Measurements from ENCODE around the gene CEP112. TPM values are rescaled to one million over a fixed set of nuclear protein-coding genes. Genes with fewer than 3 reads are reported as not detected.

CEP112 gene
- total and polyA plus RNA-seq, 8 donors = 15.1 to 23.8 (median 19.7) TPM

GRCh38 chr17:65727832-65728231 is 464.1 kb downstream of the CEP112 start:
- intact Hi-C loops (cut with DNase I) = no loop called here
- TF ChIP-seq, protein P1, sequence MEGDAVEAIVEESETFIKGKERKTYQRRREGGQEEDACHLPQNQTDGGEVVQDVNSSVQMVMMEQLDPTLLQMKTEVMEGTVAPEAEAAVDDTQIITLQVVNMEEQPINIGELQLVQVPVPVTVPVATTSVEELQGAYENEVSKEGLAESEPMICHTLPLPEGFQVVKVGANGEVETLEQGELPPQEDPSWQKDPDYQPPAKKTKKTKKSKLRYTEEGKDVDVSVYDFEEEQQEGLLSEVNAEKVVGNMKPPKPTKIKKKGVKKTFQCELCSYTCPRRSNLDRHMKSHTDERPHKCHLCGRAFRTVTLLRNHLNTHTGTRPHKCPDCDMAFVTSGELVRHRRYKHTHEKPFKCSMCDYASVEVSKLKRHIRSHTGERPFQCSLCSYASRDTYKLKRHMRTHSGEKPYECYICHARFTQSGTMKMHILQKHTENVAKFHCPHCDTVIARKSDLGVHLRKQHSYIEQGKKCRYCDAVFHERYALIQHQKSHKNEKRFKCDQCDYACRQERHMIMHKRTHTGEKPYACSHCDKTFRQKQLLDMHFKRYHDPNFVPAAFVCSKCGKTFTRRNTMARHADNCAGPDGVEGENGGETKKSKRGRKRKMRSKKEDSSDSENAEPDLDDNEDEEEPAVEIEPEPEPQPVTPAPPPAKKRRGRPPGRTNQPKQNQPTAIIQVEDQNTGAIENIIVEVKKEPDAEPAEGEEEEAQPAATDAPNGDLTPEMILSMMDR (IDR thresholded peaks at IDR 0.05) = no peak
- Histone ChIP-seq H3K27ac (no peak overlapping the region), H3K4me1 (no peaks in the 10 kb centered on the region), H3K9me3 (no peaks in the 10 kb centered on the region), H3K4me3 (no peak overlapping the region), H3K36me3 (no peaks in the 10 kb centered on the region), H3K27me3 (no peaks in the 10 kb centered on the region)
- DNase-seq (no peak), ATAC-seq (no peak)

- Histone ChIP-seq H3K9me3 (no peaks in the 10 kb centered on the region), H3K27me3 (no peaks in the 10 kb centered on the region), H3K36me3 (no peaks in the 10 kb centered on the region), H3K4me1 (no peaks in the 10 kb centered on the region), H3K4me3 (no peak overlapping the region), H3K27ac (no peak overlapping the region)
- peak in 2 of 4 donors; percentile 53 to 60 for DNase-seq
- intact Hi-C loops (cut with DNase I) = no loop called here
- ATAC-seq = no peak
- TF ChIP-seq, protein P1 (IDR thresholded peaks at IDR 0.05) = no peak
Measured at GRCh38 chr17:65727246-65727645, 464.7 kb downstream of the CEP112 start.

- Histone ChIP-seq H3K4me3 (no peak overlapping the region), H3K27me3 (no peaks in the 10 kb centered on the region), H3K9me3 (no peaks in the 10 kb centered on the region), H3K27ac (no peak overlapping the region), H3K4me1 (no peaks in the 10 kb centered on the region), H3K36me3 (no peaks in the 10 kb centered on the region)
- ATAC-seq (peak; percentile 13), DNase-seq (no peak)
- intact Hi-C loops (cut with DNase I) = no loop called here
- TF ChIP-seq, protein P1 (IDR thresholded peaks at IDR 0.05) = no peak
Measured at GRCh38 chr17:65723431-65724151, 468.3 kb downstream of the CEP112 start.

DNA sequence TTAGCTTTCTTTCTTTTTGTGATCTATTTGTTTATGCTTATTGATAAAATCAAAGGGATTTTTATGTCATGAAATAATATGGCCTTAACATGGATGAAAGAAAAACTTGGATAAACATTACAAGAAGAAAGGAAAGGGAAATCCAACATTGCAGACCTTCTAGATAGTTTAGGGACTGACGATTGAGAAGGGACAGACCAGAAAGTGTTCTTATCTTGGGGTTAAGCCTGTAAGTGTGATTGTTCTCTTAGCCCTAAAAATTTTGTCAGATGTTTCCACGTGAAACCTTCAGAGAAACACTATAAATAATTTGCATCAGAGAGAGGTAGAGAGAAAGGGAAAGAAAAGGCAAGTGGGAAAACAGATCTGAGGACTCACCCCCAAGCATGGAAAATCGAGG is 473.3 kb downstream of the CEP112 start:
- intact Hi-C loops (cut with DNase I) = no loop called here
- DNase-seq = no peak
- H3K27me3 ChIP-seq = no peaks in the 10 kb centered on the region
- no peaks in the 10 kb centered on the region for H3K4me1 ChIP-seq
- no peaks in the 10 kb centered on the region for H3K36me3 ChIP-seq
- TF ChIP-seq, protein P1 (IDR thresholded peaks at IDR 0.05) = no peak
- H3K27ac ChIP-seq = no peak overlapping the region
- ATAC-seq = no peak
- H3K9me3 ChIP-seq = no peaks in the 10 kb centered on the region
- no peak overlapping the region for H3K4me3 ChIP-seq

DNA sequence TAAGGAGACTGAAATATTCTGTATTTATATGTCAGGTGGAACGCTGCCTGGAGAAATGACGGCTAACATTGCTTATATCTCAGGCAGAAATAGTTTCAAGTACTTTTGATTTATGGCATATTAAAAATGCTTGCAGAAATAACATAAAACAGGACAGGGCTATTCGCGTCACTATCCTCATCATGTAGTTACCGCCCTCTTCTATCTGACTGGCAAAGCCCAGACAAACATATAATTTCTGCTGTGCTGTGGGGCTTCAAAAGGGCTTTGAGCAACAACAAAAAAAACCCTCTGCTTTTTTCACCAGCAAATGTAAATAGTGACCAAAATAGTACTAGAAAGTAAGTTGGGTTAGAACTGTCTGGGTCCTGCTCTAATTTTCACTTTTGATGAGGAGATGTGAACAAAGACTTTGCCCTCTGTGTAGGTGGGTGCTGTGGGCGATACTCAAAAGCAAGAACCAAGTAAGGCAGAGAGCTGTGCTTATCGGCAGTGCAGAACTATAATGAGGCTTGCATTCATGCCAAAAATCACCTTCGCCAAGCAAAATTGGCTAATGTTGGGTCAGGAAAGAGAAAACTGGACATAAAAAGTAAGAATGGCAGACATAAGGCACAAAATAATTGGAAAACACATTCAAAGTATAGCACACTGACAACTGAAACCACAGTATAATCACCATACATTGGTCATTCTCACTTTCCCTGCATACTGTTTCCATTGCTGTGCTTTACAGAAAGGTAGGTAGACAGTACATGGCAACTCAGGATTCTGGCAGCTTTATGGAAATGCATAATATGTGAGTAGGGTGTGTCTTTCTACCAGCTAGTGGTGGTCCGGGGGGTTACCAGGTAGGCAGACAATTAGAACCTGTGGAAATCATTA is 479.3 kb downstream of the CEP112 start:
- Histone ChIP-seq H3K36me3 (no peaks in the 10 kb centered on the region), H3K4me3 (no peak overlapping the region), H3K27me3 (no peaks in the 10 kb centered on the region), H3K27ac (no peak overlapping the region), H3K9me3 (no peaks in the 10 kb centered on the region), H3K4me1 (no peaks in the 10 kb centered on the region)
- ATAC-seq (no peak), DNase-seq (no peak)
- TF ChIP-seq, protein P1 (IDR thresholded peaks at IDR 0.05) = no peak
- intact Hi-C loops (cut with DNase I) = no loop called here

All from left lung (tissue), 10 donors.